Prostate gland (tissue), 2 donors: ENCODE measurements around the gene KIAA0753.
"Not testable (repeated sequence)": the region's sequence is repeated elsewhere in the genome, so short reads cannot be mapped to it uniquely, and the experiment has no call there.

Experiments
- CTCF ChIP-seq, 4 experiments: fragments of 200-600 bp in 2 of 4; fragments of 450-650 bp in 2 of 4; sonication (generic) in 2 of 4; IDR thresholded peaks; 1 replicate in 3 of 4; 2 replicates in 1 of 4; pipeline ENCODE4 v1.5.1; 2016 to 2019; ENCODE audit warnings: antibody characterized with exemption in 4 of 4, mild to moderate bottlenecking in 2 of 4, moderate library complexity in 2 of 4
- POLR2A ChIP-seq: fragments of 450-650 bp; IDR thresholded peaks from one replicate; pipeline ENCODE4 v1.6.1; 2016; ENCODE audit warnings: antibody characterized with exemption, mild to moderate bottlenecking
- POLR2AphosphoS5 ChIP-seq: sonication (generic); formaldehyde crosslinking; IDR thresholded peaks from one replicate; pipeline ENCODE4 v1.6.1; 2017; ENCODE audit warnings: antibody characterized with exemption

GRCh38 chr17:6663200-6663599 lies 22.7 kb upstream of the KIAA0753 start:
- TF ChIP-seq CTCF (IDR thresholded peaks at IDR 0.05); POLR2A; POLR2AphosphoS5: not testable (repeated sequence)
